GM21360 (cell line): Measurements from ENCODE around the gene DPEP2.
"Not testable (repeated sequence)": the region's sequence is repeated elsewhere in the genome, so short reads cannot be mapped to it uniquely, and the experiment has no call there.

ENCODE experiments used
- ATAC-seq: cut with Tn5 transposase; IDR thresholded peaks from one replicate; pipeline ENCODE4 v1.9.1; 2021; ENCODE audit warnings: mild to moderate bottlenecking, moderate library complexity; ENCODE audit not compliant: unreplicated experiment

Gene DPEP2

GRCh38 chr16:67940446-67941089 lies 58.7 kb downstream of the DPEP2 start:
- ATAC-seq: no peak

GRCh38 chr16:67939507-67940445 lies 59.5 kb downstream of the DPEP2 start:
- no peak for ATAC-seq

- ATAC-seq: not testable (repeated sequence)
These were observed 61.6 kb downstream of the DPEP2 start for GRCh38 chr16:67937713-67938112.
